Esophagus squamous epithelium (tissue), 4 donors: ENCODE results near the gene SMYD1.

ENCODE experiments used
- CTCF ChIP-seq, 6 experiments: fragments of 450-650 bp in 4 of 6; fragments of 200-600 bp in 2 of 6; sonication (generic) in 2 of 6; IDR thresholded peaks; one replicate each; pipeline ENCODE4 v1.5.1; 2016 to 2019; ENCODE audit warnings: antibody characterized with exemption in 6 of 6, mild to moderate bottlenecking in 4 of 6, moderate library complexity in 4 of 6
- POLR2A ChIP-seq, 4 donors: fragments of 450-650 bp; IDR thresholded peaks; one replicate each; pipeline ENCODE4 v1.6.1; 2017; ENCODE audit warnings: antibody characterized with exemption in 4 of 4, mild to moderate bottlenecking in 4 of 4, moderate library complexity in 3 of 4

GRCh38 chr2:88054782-88055370 lies 12.7 kb upstream of the SMYD1 start:
- TF ChIP-seq CTCF (IDR thresholded peaks at IDR 0.05) (no peak), POLR2A (IDR thresholded peaks at IDR 0.05) (no peak)
